GM12878 (cell line): ENCODE data around the gene EGFR. TPM values are rescaled to one million over a fixed set of nuclear protein-coding genes. Genes with fewer than 3 reads are reported as not detected.

Source experiments
- ATAC-seq: fragments of 200-7000 bp; cut with Tn5 transposase; 3 replicates; pipeline ENCODE4 v1.9.1; 2020; ENCODE audit warnings: mild to moderate bottlenecking, moderate library complexity
- BruUV-seq: library from RNA; stranded (reverse); fragments of 400-500 nt; replicated peaks from 2 replicates; lab custom pipeline; 2021; lab: Mats Ljungman, UMichigan
- CTCF ChIA-PET: fragments of 300-600 bp; sonication (Branson Sonifier 250); formaldehyde crosslinking; extraction: SDS; loops from one replicate; lab custom pipeline; 2021; ENCODE audit warnings: inconsistent platforms; lab: Yijun Ruan, JAX
- POLR2A ChIA-PET: fragments of 350-600 bp; formaldehyde crosslinking; extraction: SDS; loops from one replicate; lab custom pipeline; 2021; ENCODE audit warnings: inconsistent platforms; lab: Charles Lee
- RAD21 ChIA-PET: fragments of 300-600 bp; sonication (Branson Sonifier 250); formaldehyde crosslinking; loops from one replicate; lab custom pipeline; 2023; ENCODE audit warnings: antibody characterized with exemption; ENCODE audit not compliant: unreplicated experiment; lab: Charles Lee
- SMC1A ChIA-PET: fragments of 300-600 bp; sonication (Branson Sonifier 250); formaldehyde crosslinking; loops from one replicate; lab custom pipeline; 2023; ENCODE audit not compliant: unreplicated experiment, uncharacterized antibody; lab: Charles Lee
- DNase-seq: peaks from one replicate; pipeline ENCODE4 v3.0.0-alpha.2; 2011; ENCODE audit warnings: low read depth, low spot score
- FAIRE-seq: peaks from 3 replicates; lab custom pipeline; 2011; peaks lifted over from hg19 to GRCh38; lab: Jason Lieb, UNC
- H2AFZ ChIP-seq: 2 replicates; pipeline ENCODE4 v1.6.0; 2011; ENCODE audit warnings: low read depth, low read length, control low read depth; ENCODE audit not compliant: control insufficient read depth
- H3K27ac ChIP-seq: 2 replicates; pipeline ENCODE4 v1.5.1; 2011; ENCODE audit warnings: control low read depth; ENCODE audit not compliant: control insufficient read depth, insufficient read depth
- H3K27me3 ChIP-seq, 2 experiments: replicated peaks in 1 of 2; 2 replicates each; pipeline versions ENCODE4 v1.6.0 to v1.6.1; 2011; ENCODE audit warnings: low read length in 1 of 2; ENCODE audit not compliant: control insufficient read depth in 2 of 2, insufficient read depth in 2 of 2
- H3K36me3 ChIP-seq, 2 experiments: 2 replicates each; pipeline ENCODE4 v1.5.1; 2011; ENCODE audit warnings: low read length in 1 of 2; ENCODE audit not compliant: control insufficient read depth in 2 of 2, insufficient read depth in 2 of 2
- H3K4me1 ChIP-seq: 2 replicates; pipeline ENCODE4 v1.6.1; 2011; ENCODE audit warnings: mild to moderate bottlenecking, low read length, moderate library complexity, mixed read lengths; ENCODE audit not compliant: control insufficient read depth, insufficient read depth
- H3K4me2 ChIP-seq: 2 replicates; pipeline ENCODE4 v1.6.0; 2011; ENCODE audit warnings: control low read depth; ENCODE audit not compliant: control insufficient read depth, insufficient read depth
- H3K4me3 ChIP-seq: fragments of 200-600 bp; sonication (generic); 2 replicates; pipeline ENCODE4 v1.5.1; 2016
- H3K79me2 ChIP-seq: 2 replicates; pipeline ENCODE4 v1.6.0; 2011; ENCODE audit warnings: low read length; ENCODE audit not compliant: control insufficient read depth, insufficient read depth
- H3K9ac ChIP-seq: 2 replicates; pipeline ENCODE4 v1.8.0; 2011; ENCODE audit warnings: low read length, control low read depth, mixed read lengths; ENCODE audit not compliant: control insufficient read depth, insufficient read depth
- H3K9me3 ChIP-seq: replicated peaks from 3 replicates; pipeline ENCODE4 v1.5.1; 2011; ENCODE audit warnings: mild to moderate bottlenecking, low read length; ENCODE audit not compliant: control insufficient read depth, insufficient read depth
- H4K20me1 ChIP-seq: 2 replicates; pipeline ENCODE4 v1.6.0; 2011; ENCODE audit not compliant: control insufficient read depth, insufficient read depth
- BHLHE40 ChIP-seq, 2 experiments: fragments of 450-650 bp in 1 of 2; IDR thresholded peaks; 2 replicates each; pipeline ENCODE4 v1.6.1; 2011 to 2017; ENCODE audit warnings: low read depth in 2 of 2, borderline replicate concordance in 1 of 2, improper control_type of control experiment in 1 of 2, low read length in 1 of 2, mild to moderate bottlenecking in 1 of 2
- BRCA1 ChIP-seq: IDR thresholded peaks from 2 replicates; pipeline ENCODE4 v1.6.1; 2011; ENCODE audit warnings: low read depth, low read length, improper control_type of control experiment
- CBFB ChIP-seq: IDR thresholded peaks from 2 replicates; pipeline ENCODE4 v1.6.1; 2016; ENCODE audit warnings: antibody characterized with exemption, low read depth
- EGR1 ChIP-seq, 2 experiments: IDR thresholded peaks; 1 replicate in 1 of 2; 2 replicates in 1 of 2; pipeline ENCODE4 v1.6.1; 2011 to 2012; ENCODE audit warnings: low read depth in 2 of 2, low read length in 2 of 2, borderline replicate concordance in 1 of 2, mild to moderate bottlenecking in 1 of 2, moderate library complexity in 1 of 2
- JUND ChIP-seq: IDR thresholded peaks from 2 replicates; pipeline ENCODE4 v1.6.1; 2012; ENCODE audit warnings: low read depth, mild to moderate bottlenecking, low read length, improper control_type of control experiment, moderate library complexity
- KDM1A ChIP-seq: fragments of 200-600 bp; sonication (generic); IDR thresholded peaks from 2 replicates; pipeline ENCODE4 v1.6.1; 2016; ENCODE audit warnings: borderline replicate concordance
- MEF2A ChIP-seq: IDR thresholded peaks from 2 replicates; pipeline ENCODE4 v1.6.1; 2011; ENCODE audit warnings: low read depth, mild to moderate bottlenecking, low read length, moderate library complexity; ENCODE audit not compliant: insufficient read depth
- NFIC ChIP-seq: IDR thresholded peaks from 2 replicates; pipeline ENCODE4 v1.6.1; 2012; ENCODE audit warnings: low read depth, mild to moderate bottlenecking, inconsistent platforms, low read length, moderate library complexity
- NFXL1 ChIP-seq: fragments of 450-650 bp; IDR thresholded peaks from 2 replicates; pipeline ENCODE4 v1.6.1; 2017; ENCODE audit warnings: antibody characterized with exemption, mild to moderate bottlenecking, borderline replicate concordance
- POLR2AphosphoS2 ChIP-seq: IDR thresholded peaks from 2 replicates; pipeline ENCODE4 v1.6.1; 2011; ENCODE audit warnings: low read depth, mild to moderate bottlenecking, low read length, improper control_type of control experiment, moderate library complexity
- SIX5 ChIP-seq: IDR thresholded peaks from 2 replicates; pipeline ENCODE4 v1.6.1; 2011; ENCODE audit warnings: mild to moderate bottlenecking, low read depth, low read length, moderate library complexity; ENCODE audit not compliant: severe bottlenecking
- SPI1 ChIP-seq: IDR thresholded peaks from 2 replicates; pipeline ENCODE4 v1.6.1; 2011; ENCODE audit warnings: low read depth, mild to moderate bottlenecking, low read length, moderate library complexity, borderline replicate concordance; ENCODE audit not compliant: insufficient read depth
- TARDBP ChIP-seq: IDR thresholded peaks from 2 replicates; pipeline ENCODE4 v1.6.1; 2016; ENCODE audit warnings: borderline replicate concordance
- TBL1XR1 ChIP-seq: IDR thresholded peaks from 2 replicates; pipeline ENCODE4 v1.6.1; 2012; ENCODE audit warnings: low read depth, low read length, improper control_type of control experiment
- ZNF24 ChIP-seq: fragments of 450-650 bp; IDR thresholded peaks from 2 replicates; pipeline ENCODE4 v1.6.1; 2017; ENCODE audit warnings: antibody characterized with exemption, mild to moderate bottlenecking
- WGBS: methylation state at CpG from one replicate; pipeline ENCODE4 v1.1.6; 2016; ENCODE audit warnings: low lambda C conversion rate; ENCODE audit not compliant: insufficient replicate concordance, insufficient coverage; ENCODE audit errors: missing lambda C conversion rate; 5-methylcytosine and 5-hydroxymethylcytosine counted together
- in situ Hi-C: fragments of 300-500 bp; cut with MboI; formaldehyde crosslinking; loops from 9 replicates; pipeline ENCODE4 v1.14.3; 2018; ENCODE audit warnings: mixed read lengths
- intact Hi-C: fragments of 100-400 bp; cut with micrococcal nuclease; formaldehyde crosslinking; loops from one replicate; pipeline ENCODE4 v1.14.2; 2022; ENCODE audit not compliant: unreplicated experiment
- polyA plus RNA-seq, 11 experiments: library from polyadenylated mRNA; depleted of rRNA in 4 of 11; unstranded in 6 of 11; stranded (reverse) in 5 of 11; fragments of >200 nt; fragmentation: Nextera tagmentation in 4 of 11; fragmentation: Illumina TruSeq in 1 of 11; extraction: Ambion mirVana in 4 of 11; extraction: Trizol in 1 of 11; gene quantifications; 1 replicate in 1 of 11; 2 replicates in 10 of 11; pipeline versions ENCODE4 v1.2.1 to v1.2.3, GENCODE V29; 2011 to 2016; ENCODE audit warnings: inconsistent platforms in 2 of 11, missing spikeins in 2 of 11, low read depth in 1 of 11
- total RNA-seq, 4 experiments: library from RNA; depleted of rRNA in 3 of 4; stranded (reverse); fragments of >200 nt in 3 of 4; fragmentation: Illumina TruSeq in 1 of 4; extraction: Trizol in 1 of 4; gene quantifications; 2 replicates each; pipeline versions ENCODE4 v1.2.1 to v1.2.3, GENCODE V29; 2013 to 2021
- TF ChIP-seq, protein P1 (sequence below): IDR thresholded peaks from 2 replicates; pipeline ENCODE4 v1.6.1; 2011; ENCODE audit warnings: mild to moderate bottlenecking, low read depth, low read length, moderate library complexity; ENCODE audit not compliant: insufficient replicate concordance
- TF ChIP-seq, protein P2 (sequence below): IDR thresholded peaks from 2 replicates; pipeline ENCODE4 v1.6.1; 2012; ENCODE audit warnings: mild to moderate bottlenecking, low read depth, low read length

Gene EGFR
- total and polyA plus RNA-seq, 10 of the 15 experiments (the other 5 are each of a cell fraction or from before 2014, with no cell fraction given) = 0.01 to 0.31 TPM; not detected in 8

DNA sequence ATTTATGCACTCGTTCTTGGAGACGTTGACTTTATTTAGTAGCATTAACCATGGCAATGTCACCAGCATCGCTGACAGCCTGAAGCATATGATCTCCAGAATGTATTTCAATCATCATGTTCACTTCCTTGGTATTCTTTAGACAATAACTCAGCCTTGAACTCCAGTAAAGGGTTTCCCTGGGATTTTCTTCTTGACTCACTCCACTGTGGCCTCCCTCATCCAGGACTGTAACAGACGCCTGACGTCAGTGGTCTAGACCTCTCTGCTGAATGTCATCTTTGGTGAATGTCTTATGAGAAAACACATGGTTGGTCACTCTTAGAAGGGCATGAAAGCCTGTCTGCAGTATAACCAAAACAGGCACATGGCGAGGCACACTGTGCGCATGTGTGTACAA is 64.4 kb downstream of the EGFR start:
- Histone ChIP-seq H3K27me3 (no peaks in the 10 kb centered on the region), H3K9ac (no peak overlapping the region), H2AFZ (no peak overlapping the region), H4K20me1 (no peaks in the 10 kb centered on the region)
- FAIRE-seq = no peak
- no peak for DNase-seq
- TF ChIP-seq BHLHE40 (IDR thresholded peaks at IDR 0.05; ENCODE audit: borderline replicate concordance in 1 of 2, low read depth in 2 of 2, low read length in 1 of 2) (no peak), SPI1 (no peak), SIX5 (no peak), MEF2A (no peak), TBL1XR1 (no peak), NFXL1 (no peak), POLR2AphosphoS2 (no peak), TARDBP (no peak), KDM1A (no peak), EGR1 (IDR thresholded peaks at IDR 0.05; ENCODE audit: borderline replicate concordance in 1 of 2, low read depth in 2 of 2, low read length in 2 of 2) (no peak), CBFB (no peak), JUND (no peak), ZNF24 (no peak), NFIC (no peak), BRCA1 (no peak)
- TF ChIP-seq, protein P1, sequence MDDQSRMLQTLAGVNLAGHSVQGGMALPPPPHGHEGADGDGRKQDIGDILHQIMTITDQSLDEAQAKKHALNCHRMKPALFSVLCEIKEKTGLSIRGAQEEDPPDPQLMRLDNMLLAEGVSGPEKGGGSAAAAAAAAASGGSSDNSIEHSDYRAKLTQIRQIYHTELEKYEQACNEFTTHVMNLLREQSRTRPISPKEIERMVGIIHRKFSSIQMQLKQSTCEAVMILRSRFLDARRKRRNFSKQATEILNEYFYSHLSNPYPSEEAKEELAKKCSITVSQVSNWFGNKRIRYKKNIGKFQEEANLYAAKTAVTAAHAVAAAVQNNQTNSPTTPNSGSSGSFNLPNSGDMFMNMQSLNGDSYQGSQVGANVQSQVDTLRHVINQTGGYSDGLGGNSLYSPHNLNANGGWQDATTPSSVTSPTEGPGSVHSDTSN = no peak
- TF ChIP-seq, protein P2, sequence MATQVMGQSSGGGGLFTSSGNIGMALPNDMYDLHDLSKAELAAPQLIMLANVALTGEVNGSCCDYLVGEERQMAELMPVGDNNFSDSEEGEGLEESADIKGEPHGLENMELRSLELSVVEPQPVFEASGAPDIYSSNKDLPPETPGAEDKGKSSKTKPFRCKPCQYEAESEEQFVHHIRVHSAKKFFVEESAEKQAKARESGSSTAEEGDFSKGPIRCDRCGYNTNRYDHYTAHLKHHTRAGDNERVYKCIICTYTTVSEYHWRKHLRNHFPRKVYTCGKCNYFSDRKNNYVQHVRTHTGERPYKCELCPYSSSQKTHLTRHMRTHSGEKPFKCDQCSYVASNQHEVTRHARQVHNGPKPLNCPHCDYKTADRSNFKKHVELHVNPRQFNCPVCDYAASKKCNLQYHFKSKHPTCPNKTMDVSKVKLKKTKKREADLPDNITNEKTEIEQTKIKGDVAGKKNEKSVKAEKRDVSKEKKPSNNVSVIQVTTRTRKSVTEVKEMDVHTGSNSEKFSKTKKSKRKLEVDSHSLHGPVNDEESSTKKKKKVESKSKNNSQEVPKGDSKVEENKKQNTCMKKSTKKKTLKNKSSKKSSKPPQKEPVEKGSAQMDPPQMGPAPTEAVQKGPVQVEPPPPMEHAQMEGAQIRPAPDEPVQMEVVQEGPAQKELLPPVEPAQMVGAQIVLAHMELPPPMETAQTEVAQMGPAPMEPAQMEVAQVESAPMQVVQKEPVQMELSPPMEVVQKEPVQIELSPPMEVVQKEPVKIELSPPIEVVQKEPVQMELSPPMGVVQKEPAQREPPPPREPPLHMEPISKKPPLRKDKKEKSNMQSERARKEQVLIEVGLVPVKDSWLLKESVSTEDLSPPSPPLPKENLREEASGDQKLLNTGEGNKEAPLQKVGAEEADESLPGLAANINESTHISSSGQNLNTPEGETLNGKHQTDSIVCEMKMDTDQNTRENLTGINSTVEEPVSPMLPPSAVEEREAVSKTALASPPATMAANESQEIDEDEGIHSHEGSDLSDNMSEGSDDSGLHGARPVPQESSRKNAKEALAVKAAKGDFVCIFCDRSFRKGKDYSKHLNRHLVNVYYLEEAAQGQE = no peak
- TF ChIP-seq, all 136 proteins: peak for 0
- POLR2A ChIA-PET = no interaction called here
- H3K79me2 ChIP-seq = no peaks in the 10 kb centered on the region
- SMC1A ChIA-PET = no interaction called here
- in situ Hi-C loops (no loop called here), intact Hi-C loops (no loop called here)
- CTCF ChIA-PET = no interaction called here
- H3K4me1 ChIP-seq = peaks cover 15% of the 10 kb centered on the region
- no peak overlapping the region for H3K4me3 ChIP-seq
- H3K9me3 ChIP-seq = no peaks in the 10 kb centered on the region; the same call in 2 of the 3 replicates
- WGBS = 91% methylated on average over 7 of the region's 7 CpGs
- H3K4me2 ChIP-seq = no peak overlapping the region
- no TSS peak for BruUV-seq
- H3K36me3 ChIP-seq = no peaks in the 10 kb centered on the region
- RAD21 ChIA-PET = no interaction called here
- H3K27ac ChIP-seq = no peak overlapping the region
- ATAC-seq = no peak
